CD4-positive, alpha-beta T cell treated with Interferon gamma for 1 hour (primary cell): ENCODE measurements around the gene PEMT.
"Not testable (repeated sequence)": the region's sequence is repeated elsewhere in the genome, so short reads cannot be mapped to it uniquely, and the experiment has no call there.

Source experiments
- DNase-seq: peaks from one replicate; pipeline ENCODE4 v3.0.0-alpha.2; 2020

Gene PEMT, protein sequence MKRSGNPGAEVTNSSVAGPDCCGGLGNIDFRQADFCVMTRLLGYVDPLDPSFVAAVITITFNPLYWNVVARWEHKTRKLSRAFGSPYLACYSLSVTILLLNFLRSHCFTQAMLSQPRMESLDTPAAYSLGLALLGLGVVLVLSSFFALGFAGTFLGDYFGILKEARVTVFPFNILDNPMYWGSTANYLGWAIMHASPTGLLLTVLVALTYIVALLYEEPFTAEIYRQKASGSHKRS

GRCh38 chr17:17591355-17592298 is at the start of gene PEMT:
Gene PEMT (minus strand): TSS chr17:17591708. CDS start chr17:17591626, 82 bp downstream.
- DNase-seq: peak; percentile 96

- peak; percentile 52 for DNase-seq
Measured at GRCh38 chr17:17639661-17640270, 48.3 kb upstream of the PEMT start.

- DNase-seq: no peak
Measured at GRCh38 chr17:17638467-17638866, 47.0 kb upstream of the PEMT start.

- DNase-seq: no peak
Measured at GRCh38 chr17:17636272-17636885, 44.9 kb upstream of the PEMT start.

- not testable (repeated sequence) for DNase-seq
Measured at GRCh38 chr17:17635537-17636271, 44.2 kb upstream of the PEMT start.

DNA sequence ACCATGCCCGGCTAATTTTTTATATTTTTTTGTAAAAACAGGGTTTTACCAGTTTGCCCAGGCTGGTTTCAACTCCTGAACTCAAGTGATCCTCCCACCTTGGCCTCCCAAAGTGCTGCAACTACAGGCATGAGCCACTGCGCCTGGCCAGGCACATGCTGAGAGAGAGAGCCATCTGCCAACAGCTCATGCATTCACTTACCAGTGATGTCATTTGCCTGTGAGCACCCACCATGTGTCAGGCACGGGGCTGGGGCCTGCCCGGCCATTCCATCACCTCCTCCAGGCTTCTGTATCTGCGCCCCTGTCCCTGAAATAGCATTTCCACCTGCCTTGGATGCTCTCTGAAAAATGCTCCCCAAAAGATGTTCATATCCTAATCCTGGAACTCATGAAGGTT is 43.6 kb upstream of the PEMT start:
- DNase-seq: no peak

DNA sequence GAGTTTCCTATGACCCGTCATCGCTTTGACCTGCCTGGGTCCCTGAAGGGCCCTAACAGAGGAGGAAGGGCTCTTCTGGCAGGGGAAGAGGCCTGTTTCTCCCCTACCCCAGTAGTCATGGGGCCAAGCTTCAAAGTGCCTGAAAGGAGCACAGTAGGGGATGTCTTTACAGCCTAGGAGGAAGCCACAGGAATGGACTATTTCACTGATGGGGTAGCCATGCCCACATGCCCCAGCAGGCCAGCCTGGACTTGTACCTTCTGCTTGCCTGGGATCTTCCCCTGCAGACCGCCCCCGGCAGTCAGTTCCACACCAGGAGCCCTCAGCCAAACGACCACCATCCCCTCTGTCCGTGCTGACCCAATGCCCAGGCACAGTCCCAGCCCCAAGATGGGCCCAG is 41.8 kb upstream of the PEMT start:
- no peak for DNase-seq

DNA sequence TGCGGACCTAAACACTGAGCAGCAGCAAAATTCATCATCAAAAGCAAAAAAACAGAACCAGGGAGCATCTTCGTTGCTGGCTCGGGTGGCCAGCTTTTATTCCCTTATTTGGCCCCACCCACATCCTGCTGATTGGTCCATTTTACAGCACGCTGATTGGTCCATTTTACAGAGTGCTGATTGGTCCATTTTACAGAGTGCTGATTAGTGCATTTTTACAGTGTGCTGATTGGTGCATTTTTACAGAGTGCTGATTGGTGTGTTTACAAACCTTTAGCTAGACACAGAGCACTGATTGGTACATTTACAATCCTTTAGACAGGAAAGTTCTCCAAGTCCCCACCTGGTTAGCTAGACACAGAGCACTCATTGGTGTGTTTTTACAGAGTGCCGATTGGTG is 41.2 kb upstream of the PEMT start:
- not testable (repeated sequence) for DNase-seq

DNA sequence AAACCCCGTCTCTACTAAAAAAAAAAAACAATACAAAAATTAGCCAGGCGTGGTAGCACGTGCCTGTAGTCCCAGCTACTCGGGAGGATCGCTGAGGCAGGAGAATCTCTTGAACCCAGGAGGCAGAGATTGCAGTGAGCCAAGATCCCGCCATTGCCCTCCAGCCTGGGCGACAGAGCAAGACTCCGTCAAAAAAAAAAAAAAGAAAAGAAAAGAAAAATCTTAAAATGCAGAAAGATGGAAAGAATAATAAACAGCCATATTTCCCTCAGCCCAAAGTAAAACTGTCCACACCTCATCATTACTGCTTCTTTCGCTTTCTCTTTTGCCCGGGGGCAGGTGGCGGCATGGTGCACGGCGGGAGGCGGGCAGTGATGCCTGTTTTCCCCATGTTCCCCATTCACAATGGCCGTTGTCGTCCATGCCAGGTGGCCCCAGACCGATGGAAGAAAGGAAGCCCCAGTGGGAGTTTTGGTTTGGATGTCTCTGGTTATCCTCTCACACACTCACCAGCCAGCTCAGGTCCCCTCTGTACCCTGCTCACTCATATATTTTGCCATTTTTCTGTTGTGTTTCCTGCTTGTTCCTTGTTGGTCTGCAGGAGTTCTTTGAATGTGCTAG is 37.0 kb upstream of the PEMT start:
- DNase-seq: peak; percentile 20

DNA sequence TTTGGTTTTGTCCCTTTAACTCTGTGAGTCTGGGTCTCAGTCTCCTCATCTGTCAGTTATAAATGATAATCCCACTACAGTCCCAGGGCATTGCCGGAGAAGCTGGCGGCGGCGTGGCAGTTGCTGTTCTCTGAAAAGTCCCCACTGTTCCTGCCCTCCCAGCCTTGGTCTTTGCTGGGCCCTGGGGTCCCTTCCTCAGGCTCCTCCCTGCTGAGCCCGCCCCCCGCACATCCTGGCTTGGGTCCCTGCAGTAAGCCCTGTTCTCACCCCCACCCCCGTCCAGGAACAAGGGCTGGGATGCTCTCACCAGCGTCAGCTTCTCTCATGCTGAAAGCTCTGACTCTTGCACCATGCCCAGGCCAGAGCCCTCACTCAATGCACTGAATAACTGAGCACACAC is 35.3 kb upstream of the PEMT start:
- no peak for DNase-seq

DNA sequence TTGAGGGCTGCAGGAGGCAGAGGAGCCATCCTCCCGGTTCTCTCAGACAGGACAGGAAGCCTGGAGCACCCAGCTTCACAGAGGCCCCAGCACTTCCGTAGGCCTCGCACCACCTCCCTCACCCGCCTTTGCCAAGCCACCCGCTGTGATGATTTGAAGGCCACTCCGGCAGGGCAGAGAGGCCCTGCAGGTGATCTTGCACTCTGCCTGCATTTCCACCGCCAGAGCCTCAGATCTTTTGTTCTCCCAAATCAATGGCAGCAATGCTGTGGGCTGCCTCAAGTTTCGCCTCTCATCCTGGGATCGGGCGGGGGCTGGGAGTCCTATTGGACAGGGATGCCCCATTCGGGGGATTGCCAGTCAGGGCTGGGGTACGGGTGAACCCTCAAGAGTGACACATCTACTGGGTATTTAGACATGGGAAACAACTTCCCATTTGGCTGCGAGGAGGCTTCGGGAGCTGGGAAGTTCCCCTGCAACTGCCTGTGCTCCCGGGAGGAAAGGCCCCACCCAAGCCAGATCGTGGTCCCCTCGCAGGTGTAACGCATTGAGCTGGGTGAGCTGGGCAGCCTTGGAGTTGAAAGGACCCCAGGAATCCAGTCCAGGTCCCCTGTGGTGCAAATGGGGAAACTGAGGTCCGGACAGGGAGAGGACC is 34.8 kb upstream of the PEMT start:
- no peak for DNase-seq

- no peak for DNase-seq
Measured at GRCh38 chr17:17624741-17625140, 33.2 kb upstream of the PEMT start.

DNA sequence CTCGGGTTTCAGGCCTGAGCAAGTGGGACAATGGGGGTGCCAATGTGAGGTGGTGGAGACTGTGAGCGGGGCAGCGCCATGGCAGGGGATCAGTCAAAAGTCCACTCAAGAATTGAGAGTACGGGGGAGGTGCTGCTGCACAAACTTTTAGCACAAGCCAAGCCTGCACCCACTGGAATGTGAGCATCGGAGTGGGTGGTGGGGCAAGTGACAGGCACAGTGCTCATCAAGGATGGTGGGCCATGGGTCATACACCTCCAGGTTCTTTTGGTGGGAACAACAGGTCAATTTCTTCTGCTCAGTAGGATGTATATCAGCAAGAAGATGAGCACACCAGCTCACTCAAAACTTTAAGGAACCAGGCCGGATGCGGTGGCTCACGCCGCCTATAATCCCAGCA is 32.4 kb upstream of the PEMT start:
- no peak for DNase-seq

DNA sequence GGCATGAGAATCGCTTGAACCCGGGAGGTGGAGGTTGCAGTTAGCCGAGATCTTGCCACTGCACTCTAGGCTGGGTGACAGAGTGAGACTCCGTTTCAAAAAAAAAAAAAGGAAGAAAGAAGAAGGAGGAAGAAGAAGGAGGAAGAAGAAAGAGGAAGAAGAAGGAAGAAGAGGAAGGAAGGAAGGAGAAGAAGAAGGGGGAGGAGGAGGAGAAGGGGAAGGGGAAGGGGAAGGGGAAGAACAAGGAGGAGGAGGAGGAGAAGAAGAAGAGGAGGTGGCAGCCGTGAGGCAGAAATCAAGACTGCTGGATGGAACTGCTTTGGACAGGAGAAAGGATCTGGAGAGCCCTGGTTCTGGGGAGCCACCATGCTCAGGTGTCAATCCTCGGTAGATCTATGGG is 29.7 kb upstream of the PEMT start:
- no peak for DNase-seq

GRCh38 chr17:17613708-17614114 is 22.2 kb upstream of the PEMT start:
- DNase-seq: peak; percentile 29

- DNase-seq: no peak
Measured at GRCh38 chr17:17612085-17613022, 20.8 kb upstream of the PEMT start.

GRCh38 chr17:17609121-17609520 is 17.6 kb upstream of the PEMT start:
- no peak for DNase-seq

- no peak for DNase-seq
Measured at GRCh38 chr17:17606416-17607000, 15.0 kb upstream of the PEMT start.

DNA sequence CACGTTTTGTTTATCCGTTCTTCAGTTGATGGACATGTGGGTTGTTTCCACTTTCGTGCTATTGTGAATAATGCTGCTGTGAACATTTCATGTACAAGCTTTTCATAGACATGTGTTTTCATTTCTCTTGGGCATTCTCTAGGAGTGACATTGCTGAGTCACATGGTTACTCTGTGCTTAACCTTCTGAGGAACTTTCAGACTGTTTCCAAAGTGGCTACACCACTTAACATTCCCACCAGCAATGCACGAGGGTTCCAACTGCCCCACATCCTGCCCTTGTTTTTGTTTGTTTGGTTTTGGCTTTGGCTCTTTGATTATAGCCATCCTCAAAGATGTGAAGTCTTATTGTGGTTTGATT is 14.2 kb upstream of the PEMT start:
- DNase-seq: no peak

DNA sequence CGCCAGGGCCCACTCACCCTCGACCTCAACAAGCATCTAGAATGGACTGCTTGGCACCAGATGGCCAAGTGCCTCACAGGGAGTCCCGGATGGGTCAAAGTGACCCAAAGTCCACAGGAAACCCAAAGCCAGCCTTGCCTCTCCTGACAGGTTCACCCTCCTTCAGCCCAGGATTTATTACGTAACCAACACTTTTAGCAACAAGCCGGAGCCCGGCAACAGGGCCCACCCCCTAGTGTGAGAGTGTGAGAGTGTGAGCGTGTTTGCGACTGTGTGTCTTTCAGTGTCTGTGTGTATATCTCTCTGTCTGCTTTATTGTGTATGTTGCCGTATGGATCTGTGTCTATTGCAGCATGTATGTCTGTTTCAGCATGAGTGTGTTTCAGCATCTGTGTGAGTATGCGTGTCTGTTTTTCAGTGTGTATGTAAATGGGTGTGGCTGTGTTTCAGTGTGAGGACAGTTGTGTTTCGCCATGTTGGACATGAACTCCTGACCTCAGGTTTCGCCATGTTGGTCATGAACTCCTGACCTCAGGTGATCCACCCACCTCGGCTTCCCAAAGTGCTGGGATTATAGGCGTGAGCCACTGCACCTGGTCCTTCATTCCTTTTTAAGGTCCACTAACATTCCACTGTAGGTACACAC is 13.7 kb upstream of the PEMT start:
- DNase-seq: no peak
